AML-193 (cell line): ENCODE measurements around the gene POLR2H.
A peak's percentile ranks its signal among the peaks of the same experiment; 100 is the strongest.

Experiments used
- DNase-seq, 2 experiments: peaks; one replicate each; lab custom pipeline; 2025; lab: John Stamatoyannopoulos, UW

The POLR2H gene

GRCh38 chr3:184371570-184372018 is 10.1 kb downstream of the POLR2H start:
- peak; percentile 82 to 87 for DNase-seq

GRCh38 chr3:184372296-184372821 is 10.8 kb downstream of the POLR2H start:
- DNase-seq: no peak

DNA sequence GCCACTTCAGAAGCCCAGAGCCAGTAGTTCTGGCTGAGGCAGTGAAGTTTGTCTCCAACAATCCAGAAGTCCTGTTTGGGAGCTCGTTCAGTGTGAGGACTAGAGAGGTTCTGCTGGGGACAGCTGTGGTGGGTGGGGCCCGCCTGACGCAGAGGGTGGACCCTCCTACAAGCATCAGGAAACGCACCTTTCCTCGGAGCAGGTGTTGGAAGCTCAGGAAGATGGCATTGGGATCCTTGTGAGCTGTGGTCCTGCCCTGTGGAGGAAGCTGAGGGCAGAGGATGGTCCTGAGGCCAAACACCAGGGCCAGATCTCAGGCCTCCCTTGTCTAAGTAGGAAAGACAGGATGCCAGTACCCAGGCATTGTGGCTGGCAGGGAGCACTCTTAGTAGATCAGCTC is 11.4 kb downstream of the POLR2H start:
- DNase-seq: no peak

GRCh38 chr3:184373422-184373821 is 11.9 kb downstream of the POLR2H start:
- DNase-seq: no peak

DNA sequence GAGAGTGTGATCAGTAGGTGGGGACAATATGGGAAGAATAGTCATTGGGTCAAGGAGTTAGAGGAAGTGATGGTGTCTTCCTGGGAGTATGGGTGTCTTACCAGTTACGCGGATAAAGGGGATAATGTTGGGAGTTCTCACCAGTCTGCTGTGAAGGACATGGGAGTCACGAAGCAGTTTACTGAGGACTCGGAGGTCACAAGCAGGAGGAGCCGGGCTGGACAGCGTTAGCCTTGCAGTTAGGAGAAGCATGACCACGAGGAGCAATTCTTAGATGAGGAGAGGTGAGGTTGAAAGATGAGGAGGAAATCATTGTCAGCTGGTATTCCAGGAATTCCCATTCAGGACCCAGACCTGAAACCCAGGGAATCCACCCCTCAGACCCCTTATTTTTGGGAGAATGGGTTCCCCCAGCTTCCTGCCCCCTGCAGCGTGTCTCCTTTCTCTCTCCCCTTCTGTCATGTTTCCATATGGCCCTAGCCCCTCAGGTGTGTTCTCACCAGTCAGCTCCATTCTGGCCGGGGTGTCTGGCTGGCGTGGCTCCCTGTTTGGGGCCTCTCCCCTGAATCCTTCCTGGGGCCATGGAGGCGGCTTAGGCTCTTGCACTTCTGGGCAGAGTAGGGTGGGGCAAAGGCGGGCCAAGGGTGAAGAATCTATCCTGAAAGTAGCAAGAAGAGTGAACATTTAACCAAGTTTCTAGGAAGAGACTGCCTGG is 14.4 kb downstream of the POLR2H start:
- DNase-seq: no peak

- no peak for DNase-seq
Measured at GRCh38 chr3:184377374-184377773, 15.9 kb downstream of the POLR2H start.

DNA sequence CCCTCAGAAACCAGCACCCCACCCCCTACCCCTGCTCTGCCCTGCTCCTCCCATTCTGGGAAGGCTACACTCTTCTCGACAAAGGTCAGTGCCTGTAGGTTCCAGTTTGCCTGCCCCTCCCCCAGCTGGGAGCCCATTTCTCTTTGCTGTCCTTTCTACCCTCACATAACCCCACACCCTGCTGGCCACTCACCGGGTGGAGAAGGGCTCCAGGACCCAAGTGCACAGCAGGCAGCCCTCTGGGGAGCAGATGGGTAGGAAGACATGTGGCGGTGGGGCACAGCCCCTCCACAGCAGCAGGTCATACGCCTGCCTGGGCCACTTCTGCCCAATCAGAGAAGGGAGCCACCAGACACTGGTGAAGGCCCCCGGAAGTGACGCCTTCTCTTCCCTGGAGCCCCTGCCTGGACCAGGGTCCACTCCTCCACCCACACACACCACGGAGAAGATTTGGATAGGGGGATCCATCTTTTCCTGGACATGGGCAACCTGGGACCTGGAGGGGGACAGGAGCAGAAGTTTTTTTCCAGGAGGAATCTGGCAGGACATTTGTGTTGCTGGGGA is 16.5 kb downstream of the POLR2H start, which contains the start of gene THPO:
TSS of gene THPO (minus strand) at position 326 of the 564 bp plus-strand sequence. CDS start 1,948 bp downstream, outside the sequence.
- DNase-seq: no peak

DNA sequence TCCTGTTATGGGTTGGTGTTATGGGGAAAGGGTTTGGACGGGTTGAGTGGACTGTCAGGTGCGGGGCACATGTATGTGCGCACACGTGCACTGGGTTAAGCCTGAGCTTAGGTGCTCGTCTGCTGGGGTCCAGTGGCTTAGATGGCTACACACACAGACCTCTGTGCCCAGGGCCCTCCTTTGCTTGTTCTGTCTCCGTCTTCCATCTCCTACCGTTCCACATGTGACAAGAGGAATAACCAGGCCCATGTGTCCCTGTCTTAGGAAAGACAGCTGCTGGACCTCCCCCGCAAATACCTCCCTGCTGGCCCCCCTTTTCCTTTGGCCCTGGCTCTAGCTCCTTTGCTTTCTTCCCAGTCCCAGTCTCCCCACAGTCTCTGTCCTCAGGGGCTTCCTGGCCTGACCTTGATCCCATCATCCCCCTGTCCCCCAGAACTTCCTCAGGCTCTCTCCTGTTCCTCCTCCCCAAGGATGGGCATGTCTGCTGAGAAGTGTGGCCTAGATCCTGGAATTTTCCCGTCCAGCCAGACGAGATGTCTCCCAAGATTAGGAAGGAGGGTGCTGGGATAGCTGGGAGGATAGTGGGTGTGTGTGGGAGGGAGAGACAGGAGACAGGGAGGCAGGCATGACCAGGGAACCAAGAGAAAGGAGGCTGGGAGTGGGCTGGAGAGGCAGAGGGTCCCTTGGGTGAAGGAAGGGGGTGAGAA is 17.3 kb downstream of the POLR2H start:
- DNase-seq: no peak

GRCh38 chr3:184379358-184380184 is 18.1 kb downstream of the POLR2H start, which contains the start of gene CHRD:
Gene CHRD (plus strand): TSS chr3:184380054. CDS start chr3:184380319, 265 bp downstream.
- no peak for DNase-seq

- DNase-seq: no peak
Measured at GRCh38 chr3:184380185-184380626, 18.7 kb downstream of the POLR2H start.

DNA sequence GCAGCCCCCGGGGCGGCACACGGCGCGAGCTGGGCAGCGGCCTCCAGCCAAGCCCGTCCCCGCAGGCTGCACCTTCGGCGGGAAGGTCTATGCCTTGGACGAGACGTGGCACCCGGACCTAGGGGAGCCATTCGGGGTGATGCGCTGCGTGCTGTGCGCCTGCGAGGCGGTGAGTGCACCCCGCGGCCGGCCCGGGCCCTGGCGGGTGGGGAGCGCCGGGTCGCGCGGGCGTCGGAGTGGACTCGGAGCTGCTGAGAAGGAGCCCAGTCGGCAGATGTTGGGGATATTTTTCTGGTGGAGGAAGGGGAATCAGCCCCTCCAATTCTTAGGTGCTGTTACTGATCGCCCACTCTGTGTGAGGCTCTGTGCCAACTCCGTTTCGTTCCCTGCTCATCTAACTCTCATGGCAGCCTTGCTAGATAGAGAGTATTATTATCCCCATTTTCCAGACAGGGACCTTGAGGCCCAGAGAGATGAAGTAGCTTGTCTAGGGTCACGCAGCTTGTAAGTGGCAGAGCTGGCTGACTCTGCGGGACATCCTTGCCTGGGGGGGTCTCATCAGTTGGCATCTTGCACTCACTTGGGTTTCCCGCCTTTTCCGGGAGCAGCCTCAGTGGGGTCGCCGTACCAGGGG is 19.2 kb downstream of the POLR2H start:
- no peak for DNase-seq

- DNase-seq: no peak
Measured at GRCh38 chr3:184381261-184382224, 20.0 kb downstream of the POLR2H start.

GRCh38 chr3:184382326-184383032 is 21.0 kb downstream of the POLR2H start:
- DNase-seq: no peak

DNA sequence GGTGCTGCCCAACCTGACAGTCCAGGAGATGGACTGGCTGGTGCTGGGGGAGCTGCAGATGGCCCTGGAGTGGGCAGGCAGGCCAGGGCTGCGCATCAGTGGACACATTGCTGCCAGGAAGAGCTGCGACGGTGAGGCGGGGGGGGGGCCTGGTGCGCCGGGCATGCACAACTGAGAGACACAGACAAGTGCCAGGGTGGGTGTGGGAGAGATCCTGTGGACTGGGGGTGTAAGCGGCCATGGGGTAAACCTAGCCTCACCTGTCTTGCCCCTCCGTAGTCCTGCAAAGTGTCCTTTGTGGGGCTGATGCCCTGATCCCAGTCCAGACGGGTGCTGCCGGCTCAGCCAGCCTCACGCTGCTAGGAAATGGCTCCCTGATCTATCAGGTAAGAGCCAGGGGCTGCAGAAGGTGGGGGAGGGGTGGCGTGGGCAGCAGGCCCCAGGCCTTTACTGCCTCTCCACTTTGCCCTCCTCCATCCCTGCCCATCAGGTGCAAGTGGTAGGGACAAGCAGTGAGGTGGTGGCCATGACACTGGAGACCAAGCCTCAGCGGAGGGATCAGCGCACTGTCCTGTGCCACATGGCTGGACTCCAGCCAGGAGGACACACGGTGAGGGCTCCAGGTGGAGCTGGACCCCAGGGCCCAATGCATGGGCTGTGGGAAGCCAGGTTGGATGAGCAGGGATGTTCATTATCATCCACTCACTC is 21.7 kb downstream of the POLR2H start:
- DNase-seq: no peak

DNA sequence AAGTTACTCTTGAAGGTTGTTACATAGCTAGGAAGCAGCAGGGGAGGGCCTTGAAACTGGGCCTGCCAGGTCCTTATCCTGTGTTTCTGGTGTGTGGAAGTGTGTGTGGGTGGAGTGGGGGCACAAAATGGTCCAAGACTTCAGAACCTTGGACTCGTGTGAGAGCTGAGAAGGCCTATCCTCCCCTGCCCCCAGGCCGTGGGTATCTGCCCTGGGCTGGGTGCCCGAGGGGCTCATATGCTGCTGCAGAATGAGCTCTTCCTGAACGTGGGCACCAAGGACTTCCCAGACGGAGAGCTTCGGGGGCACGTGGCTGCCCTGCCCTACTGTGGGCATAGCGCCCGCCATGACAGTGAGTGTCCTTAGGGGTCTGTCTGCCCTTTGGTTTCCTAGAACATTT is 22.8 kb downstream of the POLR2H start:
- DNase-seq: no peak

- no peak for DNase-seq
Measured at GRCh38 chr3:184384856-184385422, 23.4 kb downstream of the POLR2H start.

GRCh38 chr3:184386047-184386806 is 24.7 kb downstream of the POLR2H start:
- DNase-seq: no peak
